PC-9 (cell line): ENCODE measurements around the gene RAB41.
A peak's percentile ranks its signal among the peaks of the same experiment; 100 is the strongest.

ENCODE experiments used
- EZH2 ChIP-seq: fragments of 200-600 bp; sonication (generic); IDR thresholded peaks from 2 replicates; pipeline ENCODE4 v1.8.0; 2017; ENCODE audit warnings: antibody characterized with exemption, low read depth
- TF ChIP-seq, protein P1 (sequence below): fragments of 200-600 bp; sonication (generic); conservative IDR thresholded peaks from 2 replicates; pipeline ENCODE4 v1.6.1; 2017; ENCODE audit warnings: mixed run types, antibody characterized with exemption, mild to moderate bottlenecking, moderate library complexity

DNA sequence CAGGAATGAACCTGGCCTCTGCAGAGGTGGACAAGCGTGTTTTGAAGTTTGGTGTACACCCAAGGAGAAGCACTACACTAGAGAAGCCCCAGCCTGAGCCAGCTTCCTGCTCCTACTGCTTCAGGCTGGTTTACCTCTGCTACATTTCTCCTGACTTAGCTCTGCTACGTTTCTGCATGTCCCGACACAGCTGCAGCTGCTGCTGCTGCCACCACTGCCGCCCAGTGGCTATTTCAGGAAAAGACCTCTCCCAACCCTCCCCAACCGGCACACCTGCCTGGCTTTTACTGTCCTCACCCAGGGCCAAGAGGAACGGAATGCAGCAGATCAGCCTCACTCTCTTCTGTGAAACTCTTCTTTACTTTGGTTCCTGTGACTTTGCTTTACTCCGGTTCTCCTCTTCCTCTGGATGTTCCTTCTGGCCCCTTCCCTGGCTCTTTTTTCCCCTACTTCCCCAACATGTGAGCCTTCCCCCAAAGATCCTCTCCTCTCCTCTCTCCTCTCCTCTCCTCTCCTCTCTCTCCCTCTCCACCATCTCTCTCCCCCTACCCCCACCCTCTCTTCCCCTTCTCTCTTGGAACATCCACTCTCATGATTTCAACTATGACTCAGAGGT lies 18.9 kb upstream of the RAB41 start:
- TF ChIP-seq, protein P1, sequence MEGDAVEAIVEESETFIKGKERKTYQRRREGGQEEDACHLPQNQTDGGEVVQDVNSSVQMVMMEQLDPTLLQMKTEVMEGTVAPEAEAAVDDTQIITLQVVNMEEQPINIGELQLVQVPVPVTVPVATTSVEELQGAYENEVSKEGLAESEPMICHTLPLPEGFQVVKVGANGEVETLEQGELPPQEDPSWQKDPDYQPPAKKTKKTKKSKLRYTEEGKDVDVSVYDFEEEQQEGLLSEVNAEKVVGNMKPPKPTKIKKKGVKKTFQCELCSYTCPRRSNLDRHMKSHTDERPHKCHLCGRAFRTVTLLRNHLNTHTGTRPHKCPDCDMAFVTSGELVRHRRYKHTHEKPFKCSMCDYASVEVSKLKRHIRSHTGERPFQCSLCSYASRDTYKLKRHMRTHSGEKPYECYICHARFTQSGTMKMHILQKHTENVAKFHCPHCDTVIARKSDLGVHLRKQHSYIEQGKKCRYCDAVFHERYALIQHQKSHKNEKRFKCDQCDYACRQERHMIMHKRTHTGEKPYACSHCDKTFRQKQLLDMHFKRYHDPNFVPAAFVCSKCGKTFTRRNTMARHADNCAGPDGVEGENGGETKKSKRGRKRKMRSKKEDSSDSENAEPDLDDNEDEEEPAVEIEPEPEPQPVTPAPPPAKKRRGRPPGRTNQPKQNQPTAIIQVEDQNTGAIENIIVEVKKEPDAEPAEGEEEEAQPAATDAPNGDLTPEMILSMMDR: peak; percentile 72
- TF ChIP-seq EZH2: no peak
